Activated CD8-positive, alpha-beta memory T cell treated with anti-CD3 and anti-CD28 coated beads, Interleukin-2, amount 50 U/mL, for 1 hour (primary cell): Measurements from ENCODE around the gene SAFB.
"Not testable (repeated sequence)": the region's sequence is repeated elsewhere in the genome, so short reads cannot be mapped to it uniquely, and the experiment has no call there.

ENCODE experiments used
- DNase-seq: peaks from one replicate; pipeline ENCODE4 v3.0.0-alpha.2; 2020; ENCODE audit errors: extremely low read depth

Gene SAFB

DNA sequence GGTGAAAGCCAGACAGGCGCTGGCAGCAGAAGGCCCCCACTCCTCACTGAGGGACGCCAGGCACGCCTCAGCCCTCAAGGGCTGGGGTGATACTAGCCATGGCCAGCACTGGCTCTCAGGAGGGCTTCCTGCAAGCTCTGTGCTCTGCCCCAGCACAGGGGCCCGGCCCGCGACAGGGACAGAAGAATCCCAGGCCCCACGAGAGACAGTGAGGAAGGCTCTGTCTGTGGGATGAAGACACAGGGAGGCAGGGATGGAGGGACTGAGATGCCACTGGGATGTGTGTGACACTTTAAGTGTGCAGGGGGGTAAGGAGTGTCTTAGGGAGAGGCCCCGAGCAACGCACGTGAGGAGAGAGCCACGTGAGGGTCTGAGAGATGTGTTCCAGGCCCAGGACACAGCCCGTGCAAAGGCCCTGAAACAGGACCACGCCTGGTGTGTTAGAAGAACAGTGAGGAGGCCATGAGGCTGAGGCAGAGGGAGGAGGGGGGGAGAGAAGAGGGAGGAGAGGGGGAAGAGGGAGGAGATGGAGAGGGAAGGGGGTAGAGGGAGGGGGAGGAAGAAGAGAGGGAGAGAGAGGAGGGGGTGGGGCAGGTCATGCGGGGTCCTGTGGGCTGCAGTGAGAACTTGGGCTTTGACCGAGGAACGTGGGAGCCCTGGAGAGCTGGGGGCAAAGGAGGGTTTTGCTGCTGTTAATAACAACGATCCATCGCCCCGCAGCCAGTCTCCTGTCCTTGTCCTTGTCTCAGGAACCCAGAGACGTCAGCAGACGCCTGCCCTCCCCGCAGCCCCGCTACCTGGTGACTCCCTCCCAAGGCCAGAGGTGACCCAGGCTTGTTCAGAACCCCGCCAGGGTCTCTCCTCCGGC, 74.4 kb downstream of the SAFB start:
- DNase-seq = no peak

DNA sequence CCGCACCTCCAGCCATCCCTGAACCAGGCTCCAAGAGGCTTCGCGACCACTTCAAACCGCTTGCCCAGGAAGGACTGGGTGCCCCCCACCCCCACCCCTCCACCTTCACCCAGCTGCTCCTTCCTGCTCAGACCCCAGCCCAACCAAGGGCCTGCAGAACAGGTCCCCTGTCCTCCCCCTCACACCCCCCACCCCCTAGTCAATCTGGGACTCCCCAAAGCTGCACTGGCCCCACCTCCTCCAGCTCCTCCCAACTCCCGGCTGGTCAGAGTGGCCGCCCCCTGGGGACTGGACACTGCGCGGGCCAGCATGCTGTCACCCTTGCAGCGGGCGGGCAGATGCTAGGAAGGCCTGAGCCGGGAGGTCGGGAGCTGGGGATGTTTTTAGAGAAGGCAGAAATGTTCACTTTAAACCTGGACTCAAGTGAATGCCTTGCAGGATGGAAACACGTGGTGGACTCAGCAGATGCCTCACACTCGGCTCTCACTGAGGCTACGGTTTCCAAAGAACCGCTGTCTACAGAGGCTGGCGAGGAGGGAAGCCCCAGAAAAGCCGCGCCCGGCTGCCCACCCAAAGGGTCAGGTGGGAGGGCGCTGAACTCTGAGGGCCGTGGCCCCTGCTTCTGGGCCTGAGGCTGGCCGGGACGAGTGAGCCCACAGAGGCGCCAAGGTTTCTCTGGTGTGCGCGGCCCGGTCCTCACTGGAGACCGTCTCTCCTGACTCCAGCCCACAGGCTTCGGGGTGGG, 75.2 kb downstream of the SAFB start:
- DNase-seq = no peak

DNA sequence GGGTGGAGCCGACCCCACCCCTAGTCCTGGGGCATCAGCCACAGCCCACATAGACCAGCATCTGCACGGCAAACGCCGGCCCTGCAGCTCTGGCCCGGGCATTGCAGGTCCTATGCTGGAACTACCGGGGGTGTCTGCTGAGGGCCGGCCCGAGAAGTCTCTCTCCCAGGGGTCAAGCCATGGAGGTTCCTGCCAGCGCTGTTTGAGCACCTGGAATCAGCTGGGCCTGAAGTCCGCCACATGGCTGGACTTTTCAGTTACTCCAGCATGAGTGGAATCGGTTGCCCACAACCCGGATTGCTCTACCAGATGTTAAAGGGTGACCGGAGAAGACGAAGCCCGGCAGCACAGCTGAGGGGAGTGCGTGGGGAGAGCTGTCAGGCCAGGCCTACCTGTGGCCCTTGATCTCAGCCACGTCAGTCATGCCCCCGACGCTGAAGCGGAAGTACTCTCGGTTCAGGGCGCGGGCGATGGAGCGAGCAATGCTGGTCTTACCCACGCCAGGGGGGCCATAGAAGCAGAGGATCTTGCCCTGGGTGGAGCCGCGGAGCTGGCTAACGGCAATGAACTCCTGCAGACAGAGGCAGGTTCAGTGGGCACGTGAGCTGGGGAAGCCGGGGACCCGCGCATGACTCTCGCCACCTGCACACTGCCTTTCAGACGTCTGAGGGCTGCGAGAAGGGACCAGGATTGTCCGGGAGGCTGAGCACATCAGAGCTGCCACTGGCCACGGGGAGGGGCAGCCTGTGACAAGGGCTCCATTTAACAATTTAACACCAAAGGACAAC, 75.9 kb downstream of the SAFB start:
- no peak for DNase-seq

DNA sequence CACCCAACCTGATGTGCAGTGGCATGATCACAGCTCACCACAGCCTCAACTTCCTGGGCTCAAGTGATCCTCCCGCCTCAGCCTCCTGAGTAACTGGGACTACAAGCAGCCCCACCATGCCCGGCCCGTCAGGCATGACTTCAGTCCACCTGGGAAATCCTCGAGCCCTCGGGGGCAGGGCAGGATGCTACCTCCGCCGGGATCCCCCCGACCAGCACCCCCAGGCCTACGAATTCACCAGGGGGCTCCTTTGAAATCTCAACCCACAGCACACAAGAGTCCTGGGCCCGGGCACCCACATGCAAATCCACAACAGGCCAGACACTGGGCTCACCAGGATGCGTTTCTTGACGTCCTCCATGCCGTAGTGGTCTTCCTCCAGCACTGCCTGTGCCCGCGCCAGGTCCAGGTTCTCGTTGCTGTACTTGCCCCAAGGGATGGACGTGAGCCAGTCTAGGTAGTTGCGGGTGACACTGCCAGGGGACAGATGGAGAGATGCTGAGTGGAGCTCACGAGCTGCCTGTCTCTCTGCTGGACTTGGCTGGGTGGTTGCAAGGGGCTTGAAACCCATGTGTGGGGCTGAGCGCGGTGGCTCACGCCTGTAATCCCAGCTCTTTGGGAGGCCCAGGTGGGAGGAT, 77.7 kb downstream of the SAFB start:
- no peak for DNase-seq

DNA sequence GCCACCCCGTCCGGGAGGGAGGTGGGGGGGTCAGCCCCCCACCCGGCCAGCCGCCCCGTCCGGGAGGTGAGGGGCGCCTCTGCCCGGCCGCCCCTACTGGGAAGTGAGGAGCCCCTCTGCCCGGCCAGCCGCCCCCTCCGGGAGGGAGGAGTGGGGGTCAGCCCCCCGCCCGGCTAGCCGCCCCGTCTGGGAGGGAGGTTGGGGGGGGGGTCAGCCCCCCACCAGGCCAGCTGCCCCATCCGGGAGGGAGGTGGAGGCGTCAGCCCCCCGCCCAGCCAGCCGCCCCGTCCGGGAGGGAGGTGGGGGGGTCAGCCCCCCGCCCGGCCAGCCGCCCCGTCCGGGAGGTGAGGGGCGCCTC, 79.1 kb downstream of the SAFB start:
- not testable (repeated sequence) for DNase-seq

DNA sequence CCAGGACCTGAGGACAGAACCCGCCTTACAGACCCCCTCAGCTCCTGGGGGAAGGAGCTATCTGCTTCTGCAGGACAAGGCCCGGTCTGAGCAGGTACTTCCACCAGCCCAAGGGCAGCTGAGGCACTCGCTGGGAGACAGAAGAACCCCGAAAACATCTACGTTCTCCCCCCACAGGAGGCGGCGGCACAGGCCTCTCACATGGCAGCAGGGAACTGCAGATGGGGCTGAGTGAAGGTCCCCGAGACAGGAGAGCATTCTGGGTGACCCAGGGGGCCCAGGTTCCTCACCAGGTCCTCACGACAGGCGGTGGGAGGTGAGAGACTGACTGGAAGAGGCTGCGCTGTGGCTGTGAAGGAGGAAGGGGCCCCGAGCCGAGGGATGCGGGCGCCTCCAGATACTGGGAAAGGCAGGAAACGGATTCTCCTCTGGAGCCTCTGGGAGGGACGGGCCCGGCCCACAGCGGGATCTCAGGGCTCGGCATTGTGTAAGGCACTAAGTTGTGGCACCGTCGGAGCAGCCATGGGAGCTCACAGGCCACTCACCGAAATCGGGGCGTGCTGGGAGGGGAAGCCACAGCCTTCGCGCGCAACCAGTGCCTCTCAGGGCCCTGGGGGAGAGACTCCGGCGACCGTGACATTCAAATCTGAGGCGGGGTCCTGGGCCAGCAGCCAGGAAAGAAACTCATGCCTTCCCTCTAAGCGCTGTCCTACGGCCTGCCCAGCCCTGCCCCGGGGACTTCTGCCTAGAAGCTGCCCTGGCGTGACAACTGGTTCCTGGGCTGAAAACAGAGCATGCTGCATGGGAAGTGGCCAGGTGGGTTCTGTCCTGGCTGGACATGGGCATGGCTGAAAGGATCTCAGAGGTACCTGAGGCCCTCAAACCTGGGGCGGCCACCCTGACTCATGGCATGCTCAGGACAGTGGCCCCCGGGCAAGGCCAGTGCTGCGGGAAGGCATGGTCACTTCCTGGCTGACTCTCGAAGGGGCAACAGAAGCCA, 81.2 kb downstream of the SAFB start:
- DNase-seq = no peak

DNA sequence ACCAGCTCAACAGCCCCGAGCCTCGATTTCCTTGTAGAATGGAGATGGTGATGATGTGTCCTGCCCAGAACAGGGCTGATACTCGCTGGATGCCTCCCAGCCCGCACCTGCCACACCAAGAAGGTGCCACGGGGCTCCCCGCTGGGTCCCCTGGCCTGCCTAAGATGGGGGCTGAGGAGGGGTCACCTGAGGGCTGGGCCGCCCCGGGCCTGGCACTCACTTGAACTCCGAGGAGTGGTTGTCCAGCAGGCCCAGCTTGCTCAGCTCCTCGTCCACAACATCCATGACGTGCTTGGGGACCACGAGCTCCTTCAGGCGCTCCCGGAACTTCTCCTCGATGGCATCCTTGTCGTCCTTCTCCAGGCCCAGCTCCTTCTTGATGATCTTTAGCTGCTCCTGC, 82.7 kb downstream of the SAFB start:
- DNase-seq = no peak

DNA sequence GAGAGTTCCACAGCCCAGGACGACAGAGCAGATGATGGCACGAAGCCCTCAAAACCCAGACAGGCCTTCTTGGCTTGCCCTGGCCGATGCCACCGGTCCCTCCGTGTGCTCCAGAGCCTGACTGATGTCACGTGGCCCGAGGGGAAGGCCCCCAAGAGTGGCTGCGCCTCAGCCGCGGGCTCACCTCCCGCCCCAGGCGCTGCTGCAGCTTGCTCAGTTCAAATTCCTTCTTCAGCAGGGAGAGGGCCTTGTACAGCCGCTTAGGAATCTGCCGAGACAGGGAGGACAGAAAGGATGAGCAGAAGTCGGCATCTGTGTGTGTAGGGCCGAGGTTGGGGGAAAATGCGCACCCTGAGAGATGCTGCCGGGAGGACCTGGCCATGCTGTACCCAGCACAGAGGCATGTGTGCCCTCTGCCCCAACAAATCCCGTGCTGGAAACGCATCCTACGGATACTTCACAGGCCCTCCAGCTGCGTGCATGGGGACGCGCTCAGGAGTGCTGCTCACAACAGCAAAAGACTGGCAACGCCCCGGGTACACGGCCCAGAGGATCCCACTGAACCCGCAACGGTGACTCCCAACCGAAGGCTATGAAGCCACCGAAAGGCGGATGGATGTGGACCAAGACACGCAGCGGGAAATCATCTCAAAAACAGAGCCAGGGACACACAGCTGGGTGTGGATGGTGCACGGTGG, 84.1 kb downstream of the SAFB start:
- DNase-seq = no peak

DNA sequence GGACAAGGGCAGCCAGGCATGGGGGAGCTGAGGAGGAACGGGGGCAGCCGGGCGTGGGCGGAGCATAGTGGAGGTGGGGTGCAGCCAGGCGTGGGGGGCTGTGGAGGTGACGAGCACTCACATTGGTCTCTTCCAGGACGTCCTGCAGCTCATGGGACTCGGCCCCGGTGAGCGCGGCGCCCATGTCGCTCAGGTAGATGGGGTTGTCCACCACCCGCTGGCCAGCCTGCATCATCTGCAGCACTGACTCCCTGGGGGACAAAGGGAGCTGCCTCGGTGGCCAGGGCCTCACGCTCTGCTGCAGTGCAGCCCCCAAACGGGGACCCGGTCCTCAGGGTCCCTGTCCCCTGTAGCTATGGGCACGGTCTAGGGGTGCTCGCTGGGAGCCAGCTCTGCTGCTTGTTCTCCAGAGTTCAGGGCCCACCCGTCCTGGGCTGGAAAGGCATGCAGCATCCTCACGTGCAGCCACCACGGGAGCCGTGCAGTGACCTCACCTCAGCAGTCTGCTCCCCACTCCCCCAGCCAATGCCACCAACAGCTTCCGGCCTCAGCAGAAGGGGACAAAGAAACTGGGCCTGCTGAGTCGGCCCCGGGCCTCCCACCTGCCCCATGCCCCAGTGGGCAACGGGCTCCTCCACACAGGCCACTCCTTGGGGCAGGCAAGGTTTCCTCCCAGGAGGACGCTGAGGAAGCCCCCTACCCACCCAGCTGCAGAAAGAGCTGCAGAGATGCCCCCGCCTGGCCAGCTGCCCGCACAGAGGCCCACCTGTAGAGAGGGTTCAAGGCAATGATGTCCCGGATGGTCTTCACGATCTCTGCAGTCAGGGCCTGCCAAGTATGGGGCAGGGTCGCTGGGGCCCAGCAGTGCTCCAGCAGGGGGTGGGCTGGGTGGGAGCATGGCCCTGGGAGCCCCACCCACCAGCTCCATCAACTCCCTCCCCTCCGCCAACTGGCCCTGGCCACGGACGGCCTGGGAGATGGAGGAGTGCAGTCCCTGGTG, 85.0 kb downstream of the SAFB start:
- no peak for DNase-seq

DNA sequence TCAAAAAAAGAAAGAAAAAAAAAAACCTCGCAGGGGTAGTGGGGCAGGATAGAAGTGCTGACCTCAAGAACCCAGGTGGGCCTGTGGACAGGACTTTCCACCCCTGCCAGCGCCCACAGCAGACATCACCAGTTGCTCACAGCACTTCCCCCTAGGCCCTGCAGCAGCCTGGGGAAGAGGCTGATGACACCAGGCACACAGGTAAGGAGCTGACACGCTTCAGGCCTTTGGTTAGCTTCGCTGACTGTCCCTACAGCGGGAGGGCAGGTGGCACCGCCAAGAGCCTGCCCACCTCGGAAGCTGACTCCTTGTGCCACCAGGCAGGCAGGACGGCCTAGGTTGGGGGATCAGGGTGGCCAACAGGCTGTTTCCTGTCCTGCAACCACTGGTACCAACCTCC, 88.1 kb downstream of the SAFB start:
- DNase-seq = no peak

DNA sequence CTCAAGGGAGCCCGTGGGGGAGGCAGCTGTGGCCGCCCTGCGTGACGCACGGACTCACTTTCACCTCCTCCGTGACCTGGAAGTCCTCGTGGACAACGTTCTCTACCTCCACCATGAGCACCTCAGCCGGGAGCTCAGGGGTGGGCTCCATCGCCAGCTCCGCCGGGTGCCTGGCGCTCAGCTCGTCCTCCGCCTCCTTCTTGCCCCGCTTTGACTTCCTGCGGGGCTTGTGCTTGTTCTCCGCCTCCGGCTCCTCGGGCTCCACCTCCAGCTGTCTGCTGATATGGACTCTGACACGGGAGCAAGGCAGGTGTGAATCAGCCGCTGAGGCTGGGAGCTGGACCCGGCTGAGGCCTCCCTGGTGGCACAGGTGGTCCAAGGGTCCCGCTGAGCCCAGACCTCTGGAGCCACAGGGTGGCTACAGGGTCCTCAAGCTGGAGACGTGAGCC, 88.9 kb downstream of the SAFB start:
- no peak for DNase-seq

DNA sequence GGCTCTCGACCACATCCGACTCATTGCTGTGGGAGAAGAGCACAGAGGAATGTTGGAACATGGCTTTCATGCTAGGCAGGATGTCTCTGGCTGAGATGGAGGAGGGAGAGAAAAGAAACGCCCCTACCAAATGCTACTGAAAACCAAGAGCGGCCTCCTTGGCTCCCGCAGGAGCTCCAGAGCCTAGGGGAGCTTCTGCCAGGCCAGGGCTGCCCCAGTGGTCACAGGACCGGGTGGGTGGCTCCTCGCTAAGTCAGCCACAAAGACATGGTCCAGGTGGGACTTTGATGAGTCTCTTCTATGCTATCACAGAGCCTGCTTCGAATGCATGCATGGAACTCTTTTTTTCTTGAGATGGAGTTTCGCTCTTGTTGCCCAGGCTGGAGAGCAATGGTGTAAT, 90.3 kb downstream of the SAFB start:
- DNase-seq = no peak

DNA sequence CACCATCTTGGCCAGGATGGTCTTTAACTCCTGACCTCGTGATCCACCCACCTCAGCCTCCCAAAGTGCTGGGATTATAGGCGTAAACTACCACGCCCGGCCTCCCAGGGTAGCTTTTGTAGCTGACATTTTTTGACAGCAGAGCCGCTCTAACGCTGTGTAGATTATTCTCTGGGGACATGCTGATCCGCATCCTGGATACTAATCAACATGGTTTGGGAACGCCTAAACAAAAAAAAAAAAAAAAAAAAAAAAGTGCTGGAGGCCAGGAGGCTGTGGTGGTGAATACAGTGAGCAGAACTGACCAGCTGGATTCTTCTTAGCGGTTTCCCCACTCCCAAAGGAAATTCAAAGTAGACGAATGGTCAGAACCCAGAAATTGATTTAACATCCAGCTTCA, 91.9 kb downstream of the SAFB start:
- DNase-seq = no peak

DNA sequence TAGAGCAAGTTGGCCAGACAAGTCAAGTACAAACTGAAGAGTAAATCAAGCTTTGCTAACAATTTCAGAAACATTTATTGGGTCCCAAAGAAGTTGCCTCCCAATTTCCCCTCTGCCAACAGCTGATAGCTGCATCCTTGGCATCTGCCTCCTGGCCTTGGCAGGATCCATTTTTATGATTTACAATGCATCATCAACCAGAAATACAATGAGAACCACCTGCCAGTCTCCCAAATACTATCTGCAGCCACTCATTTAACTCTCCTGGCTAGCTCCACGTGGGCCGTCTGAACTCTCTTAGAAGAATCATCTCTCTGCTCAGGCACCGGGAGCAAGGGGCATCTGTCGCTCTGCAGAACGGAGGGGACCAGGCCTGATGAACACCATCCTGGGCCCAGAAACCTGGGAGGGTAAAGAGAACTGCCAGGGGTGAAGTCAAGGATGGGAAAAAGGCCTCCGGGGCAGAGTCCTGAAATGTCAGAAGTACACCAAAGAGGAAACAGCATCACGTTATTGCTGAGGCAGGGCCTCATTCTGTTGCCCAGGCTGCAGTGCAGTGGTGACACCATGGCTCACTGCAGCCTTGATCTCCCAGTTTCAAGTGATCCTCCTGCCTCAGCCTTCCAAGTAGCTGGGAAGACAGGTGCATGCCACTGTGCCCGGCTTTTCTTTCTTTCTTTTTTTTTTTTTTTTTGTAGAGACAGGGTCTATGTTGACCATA, 94.5 kb downstream of the SAFB start:
- no peak for DNase-seq
